ENCODE data around the gene SEC61A2. TPM values are rescaled to one million over a fixed set of nuclear protein-coding genes. Genes with fewer than 3 reads are reported as not detected.

The SEC61A2 gene
- total RNA-seq (2013): 1.7 TPM
- polyA plus RNA-seq (1 to 10 TPM in 1 of 3 donors, under 1 TPM in 2; 0.30 to 3.4 (median 0.98) TPM), polyA minus RNA-seq (0.48 and 0.55 TPM in 2 replicates), total RNA-seq (0.91 to 6.1 (median 2.4) reads per million in 11 experiments)

GRCh38 chr10:12129222-12130111 lies at the start of gene SEC61A2:
Gene SEC61A2, plus strand, starts transcription at chr10:12129677. Its CDS starts 111 bp downstream, at chr10:12129788.
- H4K20me1 ChIP-seq (ENCODE audit: insufficient read depth, low read length): no peaks in the 10 kb centered on the region
- DNase-seq: peak; percentile 90 to 93 (median 91)
- TF ChIP-seq CTCF (IDR thresholded peaks at IDR 0.05): no peak
- peak within 1 kb of the TSS; percentile 74 to 91 (median 87) for H3K4me3 ChIP-seq (replicated peaks in 1 of 3; ENCODE audit: low read depth in 2 of 3, low read length in 3 of 3)
- H3K79me2 ChIP-seq (ENCODE audit: insufficient read depth, low read length): peaks cover 7% of the 10 kb centered on the region
- Mint-ChIP-seq H3K27ac (peak within 1 kb of the TSS; percentile 71 to 88 (median 83)), H3K4me1 (peaks cover 12% of the 10 kb centered on the region), H3K27me3 (ENCODE audit: low read depth in 3 of 3) (peaks cover 0 to 3% (median 0%) of the 10 kb centered on the region in 3 donors), H3K4me3 (peak within 1 kb of the TSS; percentile 82 to 90), H3K36me3 (peaks cover under 1 to 9% of the 10 kb centered on the region in 2 donors), H3K9me3 (no peaks in the 10 kb centered on the region)
- under 1% methylated on average over 107 of the region's 108 CpGs for WGBS (ENCODE audit: insufficient coverage)
- peaks cover 12 to 21% of the 10 kb centered on the region in 2 donors for H3K4me1 ChIP-seq (ENCODE audit: control insufficient read depth in 1 of 2, insufficient read depth in 2 of 2, low read length in 2 of 2)
- no peaks in the 10 kb centered on the region for H3K27me3 ChIP-seq (ENCODE audit: control insufficient read depth in 2 of 2, insufficient read depth in 2 of 2, low read length in 2 of 2)
- peak within 1 kb of the TSS; percentile 74 to 77 for H3K27ac ChIP-seq (ENCODE audit: low read depth in 1 of 2, low read length in 2 of 2)
- H3K9ac ChIP-seq (ENCODE audit: insufficient read depth, low read length, poor library complexity, severe bottlenecking): peak within 1 kb of the TSS; percentile 73
- H3K9me3 ChIP-seq (replicated peaks in 1 of 2; ENCODE audit: control insufficient read depth in 1 of 2, insufficient read depth in 1 of 2, low read length in 2 of 2): no peaks in the 10 kb centered on the region
- H3K4me2 ChIP-seq (replicated peaks; ENCODE audit: extremely low read depth, low read length, poor library complexity, severe bottlenecking): peak within 1 kb of the TSS; percentile 95
- no peaks in the 10 kb centered on the region for H3K36me3 ChIP-seq (replicated peaks in 1 of 2; ENCODE audit: control insufficient read depth in 1 of 2, insufficient read depth in 2 of 2, low read length in 2 of 2)
- intact Hi-C loops (cut with micrococcal nuclease): loop anchor here (1.0 to 5.0 kb wide), 4 partner anchors 61 to 87 kb away; partner anchors contain the start of genes DHTKD1 (in 2 of the 2), CDC123 (in 1 of the 2), NUDT5 (in 1 of the 2) and UPF2 (in 1 of the 2)
- peak within 1 kb of the TSS; percentile 98 for H2AFZ ChIP-seq (ENCODE audit: insufficient read depth, low read depth, low read length, poor library complexity, severe bottlenecking)

- Histone ChIP-seq H3K36me3 (replicated peaks in 1 of 2; ENCODE audit: control insufficient read depth in 1 of 2, insufficient read depth in 2 of 2, low read length in 2 of 2) (peaks cover 3 to 16% of the 10 kb centered on the region in 2 donors), H3K4me2 (replicated peaks; ENCODE audit: extremely low read depth, low read length, poor library complexity, severe bottlenecking) (no peak overlapping the region), H3K27me3 (ENCODE audit: control insufficient read depth in 2 of 2, insufficient read depth in 2 of 2, low read length in 2 of 2) (no peaks in the 10 kb centered on the region), H3K4me3 (replicated peaks in 1 of 3; ENCODE audit: low read depth in 2 of 3, low read length in 3 of 3) (no peak overlapping the region), H3K9ac (ENCODE audit: insufficient read depth, low read length, poor library complexity, severe bottlenecking) (no peak overlapping the region), H4K20me1 (ENCODE audit: insufficient read depth, low read length) (no peaks in the 10 kb centered on the region), H2AFZ (ENCODE audit: insufficient read depth, low read depth, low read length, poor library complexity, severe bottlenecking) (no peak overlapping the region), H3K9me3 (replicated peaks in 1 of 2; ENCODE audit: control insufficient read depth in 1 of 2, insufficient read depth in 1 of 2, low read length in 2 of 2) (no peaks in the 10 kb centered on the region), H3K79me2 (ENCODE audit: insufficient read depth, low read length) (peaks cover 6% of the 10 kb centered on the region), H3K27ac (ENCODE audit: low read depth in 1 of 2, low read length in 2 of 2) (no peak overlapping the region), H3K4me1 (ENCODE audit: control insufficient read depth in 1 of 2, insufficient read depth in 2 of 2, low read length in 2 of 2) (peaks cover 10 to 13% of the 10 kb centered on the region in 2 donors)
- DNase-seq: no peak
- Mint-ChIP-seq H3K36me3 (peaks cover 29 to 53% of the 10 kb centered on the region in 2 donors), H3K27me3 (ENCODE audit: low read depth in 3 of 3) (peaks cover 0 to 2% (median 0%) of the 10 kb centered on the region in 3 donors), H3K9me3 (peaks cover 0 to 4% (median 0%) of the 10 kb centered on the region in 7 donors), H3K4me3 (no peak overlapping the region), H3K4me1 (peaks cover 13% of the 10 kb centered on the region), H3K27ac (peak overlapping the region in 1 of 7 donors; percentile 53)
- TF ChIP-seq CTCF (IDR thresholded peaks at IDR 0.05): no peak
- intact Hi-C loops (cut with micrococcal nuclease): no loop called here
- 97% methylated on average over 4 of the region's 8 CpGs for WGBS (ENCODE audit: insufficient coverage)
These were observed 48.0 kb upstream of the SEC61A2 start for GRCh38 chr10:12081470-12081869.

Measured in CD14-positive monocyte (primary cell).